HG03342 (cell line): ENCODE results near the gene MAML1.

Experiments used
- ATAC-seq: cut with Tn5 transposase; IDR thresholded peaks from one replicate; pipeline ENCODE4 v1.9.1; 2021; ENCODE audit warnings: mild to moderate bottlenecking, moderate library complexity; ENCODE audit not compliant: unreplicated experiment

Gene MAML1

GRCh38 chr5:179819296-179820126 lies 86.9 kb downstream of the MAML1 start:
- ATAC-seq = no peak

GRCh38 chr5:179820127-179820482 lies 87.5 kb downstream of the MAML1 start:
- no peak for ATAC-seq

- ATAC-seq = peak; percentile 37
Measured at GRCh38 chr5:179820483-179821297, 88.1 kb downstream of the MAML1 start, which contains the start of gene SQSTM1. Gene SQSTM1 (plus strand): TSS chr5:179820905. CDS start chr5:179820937, 32 bp downstream.

- peak; percentile 43 for ATAC-seq
Measured at GRCh38 chr5:179821298-179822058, 88.9 kb downstream of the MAML1 start.

- no peak for ATAC-seq
Measured at GRCh38 chr5:179822059-179822432, 89.4 kb downstream of the MAML1 start.

GRCh38 chr5:179822444-179822990 lies 89.9 kb downstream of the MAML1 start:
- no peak for ATAC-seq

GRCh38 chr5:179823937-179824744 lies 91.5 kb downstream of the MAML1 start:
- ATAC-seq = no peak

- ATAC-seq = no peak
Measured at GRCh38 chr5:179824745-179825112, 92.1 kb downstream of the MAML1 start.

GRCh38 chr5:179825655-179826182 lies 93.1 kb downstream of the MAML1 start:
- no peak for ATAC-seq
